Measurements from ENCODE around the gene SH3BGRL3. TPM values are rescaled to one million over a fixed set of nuclear protein-coding genes. Genes with fewer than 3 reads are reported as not detected.

The SH3BGRL3 gene
- total RNA-seq, 4 donors from 2014 or later: 5.0 to 86.6 (median 52.3) TPM

DNA sequence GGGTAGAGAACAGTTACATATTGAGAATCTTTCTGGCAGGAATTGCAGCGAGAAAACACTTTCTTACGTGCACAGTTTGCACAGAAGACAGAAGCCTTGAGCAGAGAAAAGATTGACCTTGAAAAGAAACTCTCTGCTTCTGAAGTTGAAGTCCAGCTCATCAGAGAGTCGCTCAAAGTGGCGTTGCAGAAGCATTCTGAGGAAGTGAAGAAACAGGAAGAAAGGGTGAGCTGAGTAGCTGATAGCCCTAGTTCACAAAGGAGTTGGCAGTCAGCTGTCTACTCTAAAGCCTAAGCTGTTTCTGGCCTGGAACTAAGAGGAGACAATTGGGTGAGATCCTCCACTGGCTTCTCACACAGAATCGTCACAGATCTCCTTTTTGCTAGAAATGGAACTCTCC is 20.3 kb upstream of the SH3BGRL3 start:
- no peaks in the 10 kb centered on the region for H3K4me1 ChIP-seq
- no peaks in the 10 kb centered on the region for H3K36me3 ChIP-seq
- intact Hi-C loops (cut with DNase I; ENCODE audit: low total_unique reads): no loop called here
- DNase-seq: no peak
- no peak for TF ChIP-seq POLR2A (IDR thresholded peaks at IDR 0.05)
- TF ChIP-seq CTCF (IDR thresholded peaks at IDR 0.05): no peak
- H3K9me3 ChIP-seq: no peaks in the 10 kb centered on the region
- no peaks in the 10 kb centered on the region for H3K27me3 ChIP-seq
- H3K27ac ChIP-seq: no peak overlapping the region
- H3K4me3 ChIP-seq: no peak overlapping the region

DNA sequence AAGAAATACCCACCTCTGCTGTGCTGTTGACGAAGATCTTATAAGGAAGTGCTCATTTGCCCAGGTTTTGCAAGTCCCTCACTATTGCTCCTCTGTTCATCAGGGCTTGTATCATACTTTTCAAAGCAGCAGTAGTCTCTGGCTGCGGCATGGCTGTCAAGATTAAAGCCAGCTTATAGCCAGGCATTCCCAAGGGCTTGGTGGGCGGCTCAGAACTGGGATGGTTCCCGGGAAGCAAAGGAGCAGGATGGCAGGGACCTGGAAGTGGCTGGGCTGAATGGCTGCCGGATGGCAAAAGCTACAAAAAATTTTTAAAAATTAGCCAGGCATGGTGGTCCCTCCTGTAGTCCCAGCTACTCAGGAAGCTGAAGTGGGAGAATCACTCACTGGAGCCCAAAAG is 16.7 kb upstream of the SH3BGRL3 start:
- Histone ChIP-seq H3K27me3 (no peaks in the 10 kb centered on the region), H3K27ac (no peak overlapping the region), H3K36me3 (no peaks in the 10 kb centered on the region), H3K4me1 (no peaks in the 10 kb centered on the region), H3K9me3 (no peaks in the 10 kb centered on the region), H3K4me3 (no peak overlapping the region)
- no peak for DNase-seq
- intact Hi-C loops (cut with DNase I; ENCODE audit: low total_unique reads): no loop called here
- no peak for TF ChIP-seq CTCF (IDR thresholded peaks at IDR 0.05)
- no peak for TF ChIP-seq POLR2A (IDR thresholded peaks at IDR 0.05)

- TF ChIP-seq CTCF (IDR thresholded peaks at IDR 0.05) (no peak), POLR2A (IDR thresholded peaks at IDR 0.05) (no peak)
- Histone ChIP-seq H3K27me3 (no peaks in the 10 kb centered on the region), H3K27ac (no peak overlapping the region), H3K36me3 (no peaks in the 10 kb centered on the region), H3K9me3 (no peaks in the 10 kb centered on the region), H3K4me3 (no peak overlapping the region), H3K4me1 (no peaks in the 10 kb centered on the region)
- intact Hi-C loops (cut with DNase I; ENCODE audit: low total_unique reads): no loop called here
- no peak for DNase-seq
Measured at GRCh38 chr1:26265405-26265804, 14.5 kb upstream of the SH3BGRL3 start.

- Histone ChIP-seq H3K27ac (no peak overlapping the region), H3K36me3 (no peaks in the 10 kb centered on the region), H3K4me1 (no peaks in the 10 kb centered on the region), H3K9me3 (no peaks in the 10 kb centered on the region), H3K27me3 (no peaks in the 10 kb centered on the region), H3K4me3 (no peak overlapping the region)
- TF ChIP-seq CTCF (IDR thresholded peaks at IDR 0.05) (no peak), POLR2A (IDR thresholded peaks at IDR 0.05) (no peak)
- no peak for DNase-seq
- intact Hi-C loops (cut with DNase I; ENCODE audit: low total_unique reads): no loop called here
Measured at GRCh38 chr1:26268290-26269197, 11.3 kb upstream of the SH3BGRL3 start.

DNA sequence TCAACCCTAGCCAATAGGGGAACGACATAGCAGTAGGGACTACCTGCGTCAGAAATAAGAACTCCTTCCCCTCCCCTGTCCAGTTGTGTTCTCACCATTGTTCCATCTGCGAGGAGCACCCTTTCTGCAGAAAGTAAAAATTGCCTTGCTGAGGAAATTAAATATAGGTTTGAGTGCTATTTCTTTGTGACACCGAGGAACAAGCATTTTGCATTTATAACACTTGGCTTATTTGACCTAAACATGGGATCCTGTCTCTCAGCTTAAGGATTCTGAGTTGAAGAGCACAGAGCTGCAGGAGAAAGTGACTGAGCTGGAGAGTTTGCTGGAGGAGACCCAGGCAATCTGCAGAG is 10.7 kb upstream of the SH3BGRL3 start:
- no peak overlapping the region for H3K4me3 ChIP-seq
- H3K27ac ChIP-seq: no peak overlapping the region
- TF ChIP-seq POLR2A (IDR thresholded peaks at IDR 0.05): no peak
- no peak for TF ChIP-seq CTCF (IDR thresholded peaks at IDR 0.05)
- no peaks in the 10 kb centered on the region for H3K4me1 ChIP-seq
- H3K27me3 ChIP-seq: no peaks in the 10 kb centered on the region
- H3K36me3 ChIP-seq: no peaks in the 10 kb centered on the region
- intact Hi-C loops (cut with DNase I; ENCODE audit: low total_unique reads): no loop called here
- DNase-seq: no peak
- H3K9me3 ChIP-seq: no peaks in the 10 kb centered on the region

Measured in uterus (tissue), 4 donors.